Neural cell (in vitro differentiated cells): ENCODE measurements around the gene CBX8. TPM values are rescaled to one million over a fixed set of nuclear protein-coding genes. Genes with fewer than 3 reads are reported as not detected.

Experiments used
- H2AFZ ChIP-seq: fragments of 200-600, 300-800 bp; sonication (generic), shearing (Covaris generic); 2 replicates; pipeline ENCODE4 v1.6.0; 2014; ENCODE audit warnings: low read depth, mild to moderate bottlenecking, antibody characterized with exemption, low read length, moderate library complexity
- H3F3A ChIP-seq: fragments of 200-600 bp; shearing (Covaris generic); 2 replicates; pipeline ENCODE4 v1.6.1; 2016; ENCODE audit warnings: mild to moderate bottlenecking, moderate library complexity, mixed read lengths, antibody characterized with exemption, low read length; ENCODE audit not compliant: insufficient read depth, poor library complexity, severe bottlenecking
- H3K27ac ChIP-seq: fragments of 200-600, 300-800 bp; sonication (generic), shearing (Covaris generic); 2 replicates; pipeline ENCODE4 v1.5.1; 2014; ENCODE audit warnings: mild to moderate bottlenecking, low read length, moderate library complexity
- H3K27me3 ChIP-seq: fragments of 300-800, 200-600 bp; sonication (generic), shearing (Covaris generic); 2 replicates; pipeline ENCODE4 v1.6.0; 2014; ENCODE audit warnings: mild to moderate bottlenecking, low read depth, low read length, moderate library complexity; ENCODE audit not compliant: insufficient read depth
- H3K36me3 ChIP-seq: fragments of 300-800, 200-600 bp; sonication (generic), shearing (Covaris generic); 2 replicates; pipeline ENCODE4 v1.5.1; 2014; ENCODE audit warnings: mild to moderate bottlenecking, antibody characterized with exemption, low read length, moderate library complexity; ENCODE audit not compliant: insufficient read depth
- H3K4me2 ChIP-seq: fragments of 300-800, 200-600 bp; sonication (generic), shearing (Covaris generic); 2 replicates; pipeline ENCODE4 v1.6.0; 2014; ENCODE audit warnings: mild to moderate bottlenecking, low read length
- H3K4me3 ChIP-seq: fragments of 300-800, 200-600 bp; sonication (generic), shearing (Covaris generic); 2 replicates; pipeline ENCODE4 v1.5.1; 2014; ENCODE audit warnings: mild to moderate bottlenecking, low read length, moderate library complexity
- H3K79me2 ChIP-seq: fragments of 200-600 bp; shearing (Covaris generic); replicated peaks from 2 replicates; pipeline ENCODE4 v1.6.0; 2014; ENCODE audit warnings: mild to moderate bottlenecking, low read length, moderate library complexity; ENCODE audit not compliant: insufficient read depth
- H3K9ac ChIP-seq: fragments of 300-800, 200-600 bp; sonication (generic), shearing (Covaris generic); 2 replicates; pipeline ENCODE4 v1.6.1; 2016; ENCODE audit warnings: mild to moderate bottlenecking, low read length, mixed read lengths
- H3K9me2 ChIP-seq: fragments of 200-600 bp; shearing (Covaris generic); 2 replicates; pipeline ENCODE4 v1.6.1; 2016; ENCODE audit warnings: mild to moderate bottlenecking, low read length, mixed read lengths; ENCODE audit not compliant: insufficient read depth
- H3K9me3 ChIP-seq: fragments of 200-600, 300-800 bp; sonication (generic), shearing (Covaris generic); 2 replicates; pipeline ENCODE4 v1.6.1; 2016; ENCODE audit warnings: mild to moderate bottlenecking, mixed run types, low read length, moderate library complexity, mixed read lengths
- H4K20me1 ChIP-seq: fragments of 200-600 bp; shearing (Covaris generic); 2 replicates; pipeline ENCODE4 v1.6.1; 2016; ENCODE audit warnings: mild to moderate bottlenecking, mixed run types; ENCODE audit not compliant: insufficient read depth
- EP300 ChIP-seq: fragments of 450-650 bp; conservative IDR thresholded peaks from 2 replicates; pipeline ENCODE4 v1.6.1; 2014; ENCODE audit warnings: antibody characterized with exemption, mild to moderate bottlenecking, moderate library complexity; ENCODE audit not compliant: poor library complexity, severe bottlenecking
- EZH2 ChIP-seq: fragments of 200-600, 300-800 bp; shearing (Covaris generic), sonication (generic); IDR thresholded peaks from 2 replicates; pipeline ENCODE4 v1.6.1; 2014; ENCODE audit warnings: antibody characterized with exemption, low read length, borderline replicate concordance, mild to moderate bottlenecking; ENCODE audit not compliant: insufficient read depth, poor library complexity, severe bottlenecking
- MXI1 ChIP-seq: fragments of 450-650 bp; conservative IDR thresholded peaks from 2 replicates; pipeline ENCODE4 v1.6.1; 2014; ENCODE audit warnings: antibody characterized with exemption, mild to moderate bottlenecking; ENCODE audit not compliant: poor library complexity, severe bottlenecking
- POLR2AphosphoS5 ChIP-seq: IDR thresholded peaks from 2 replicates; pipeline ENCODE4 v1.6.1; 2012
- RAD21 ChIP-seq: fragments of 450-650 bp; conservative IDR thresholded peaks from 2 replicates; pipeline ENCODE4 v1.6.1; 2014; ENCODE audit warnings: antibody characterized with exemption, mild to moderate bottlenecking, moderate library complexity
- REST ChIP-seq: IDR thresholded peaks from 2 replicates; pipeline ENCODE4 v1.6.1; 2012; ENCODE audit warnings: borderline replicate concordance
- SMC3 ChIP-seq: fragments of 450-650 bp; conservative IDR thresholded peaks from 2 replicates; pipeline ENCODE4 v1.6.1; 2014; ENCODE audit warnings: antibody characterized with exemption, mild to moderate bottlenecking, moderate library complexity; ENCODE audit not compliant: poor library complexity
- TAF1 ChIP-seq: IDR thresholded peaks from 2 replicates; pipeline ENCODE4 v1.6.1; 2012; ENCODE audit warnings: low read depth
- polyA plus RNA-seq: library from polyadenylated mRNA; depleted of rRNA; stranded (reverse); fragments of >200 nt; gene quantifications from 2 replicates; pipeline ENCODE4 v1.2.3, GENCODE V29; 2014
- TF ChIP-seq, protein P1 (sequence below): fragments of 450-650 bp; IDR thresholded peaks from 2 replicates; pipeline ENCODE4 v1.5.1; 2014; ENCODE audit warnings: antibody characterized with exemption, mild to moderate bottlenecking, moderate library complexity; ENCODE audit not compliant: poor library complexity, severe bottlenecking

Gene CBX8
- polyA plus RNA-seq, 1 donor from 2014 or later, result 15.4 TPM

DNA sequence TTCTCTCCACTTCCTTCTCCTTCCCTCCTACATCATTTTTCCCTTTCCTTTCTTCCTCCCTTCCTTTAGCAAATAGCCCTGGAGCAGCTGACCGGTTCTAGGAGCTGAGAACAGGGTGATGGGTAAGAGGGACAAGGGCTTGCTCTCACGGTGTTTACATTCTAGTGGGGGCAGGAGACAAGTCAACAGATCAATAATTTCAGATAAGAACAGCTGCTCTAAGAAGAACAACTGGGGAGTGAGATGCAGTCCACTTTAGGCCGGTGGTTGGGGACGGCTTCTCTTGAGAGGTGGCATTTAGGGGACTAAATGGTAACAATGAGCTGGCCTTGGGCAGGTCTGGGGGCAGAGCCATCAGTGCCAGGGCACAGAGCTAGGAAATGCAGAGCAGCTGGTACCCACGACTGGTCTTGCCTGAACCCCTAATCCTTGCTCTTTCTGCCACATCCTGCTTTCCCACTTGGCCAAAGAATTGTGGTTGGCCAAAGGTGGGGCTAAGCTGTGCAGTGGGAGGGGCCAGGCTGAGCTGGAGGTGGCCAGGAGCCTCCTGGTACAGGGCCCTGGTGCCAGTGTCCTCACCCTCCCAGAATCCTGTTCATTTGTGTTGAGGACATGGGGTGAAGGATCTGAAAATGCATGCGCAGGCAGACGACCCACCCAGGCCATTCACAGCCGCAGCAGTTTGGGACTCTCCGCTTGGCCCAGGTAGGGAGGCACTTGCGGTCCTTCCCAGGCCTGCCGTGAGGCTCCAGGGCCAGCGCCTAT lies 24.6 kb upstream of the CBX8 start:
- H3K79me2 ChIP-seq, result no peaks in the 10 kb centered on the region
- H2AFZ ChIP-seq, result no peak overlapping the region
- H3K9ac ChIP-seq, result no peak overlapping the region
- TF ChIP-seq SMC3, result no peak
- no peak for TF ChIP-seq MXI1
- TF ChIP-seq, protein P1, sequence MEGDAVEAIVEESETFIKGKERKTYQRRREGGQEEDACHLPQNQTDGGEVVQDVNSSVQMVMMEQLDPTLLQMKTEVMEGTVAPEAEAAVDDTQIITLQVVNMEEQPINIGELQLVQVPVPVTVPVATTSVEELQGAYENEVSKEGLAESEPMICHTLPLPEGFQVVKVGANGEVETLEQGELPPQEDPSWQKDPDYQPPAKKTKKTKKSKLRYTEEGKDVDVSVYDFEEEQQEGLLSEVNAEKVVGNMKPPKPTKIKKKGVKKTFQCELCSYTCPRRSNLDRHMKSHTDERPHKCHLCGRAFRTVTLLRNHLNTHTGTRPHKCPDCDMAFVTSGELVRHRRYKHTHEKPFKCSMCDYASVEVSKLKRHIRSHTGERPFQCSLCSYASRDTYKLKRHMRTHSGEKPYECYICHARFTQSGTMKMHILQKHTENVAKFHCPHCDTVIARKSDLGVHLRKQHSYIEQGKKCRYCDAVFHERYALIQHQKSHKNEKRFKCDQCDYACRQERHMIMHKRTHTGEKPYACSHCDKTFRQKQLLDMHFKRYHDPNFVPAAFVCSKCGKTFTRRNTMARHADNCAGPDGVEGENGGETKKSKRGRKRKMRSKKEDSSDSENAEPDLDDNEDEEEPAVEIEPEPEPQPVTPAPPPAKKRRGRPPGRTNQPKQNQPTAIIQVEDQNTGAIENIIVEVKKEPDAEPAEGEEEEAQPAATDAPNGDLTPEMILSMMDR, result no peak
- TF ChIP-seq POLR2AphosphoS5, result no peak
- TF ChIP-seq TAF1, result no peak
- TF ChIP-seq EP300, result no peak
- TF ChIP-seq RAD21, result no peak
- no peak for TF ChIP-seq EZH2
- no peak for TF ChIP-seq REST
- no peaks in the 10 kb centered on the region for H3K9me2 ChIP-seq
- H3K4me2 ChIP-seq, result no peak overlapping the region
- no peak overlapping the region for H3K27ac ChIP-seq
- no peaks in the 10 kb centered on the region for H3K36me3 ChIP-seq
- H3K27me3 ChIP-seq, result peaks cover 13% of the 10 kb centered on the region
- H4K20me1 ChIP-seq, result no peaks in the 10 kb centered on the region
- no peaks in the 10 kb centered on the region for H3F3A ChIP-seq
- H3K4me3 ChIP-seq, result no peak overlapping the region
- H3K9me3 ChIP-seq, result no peaks in the 10 kb centered on the region

- H3K9ac ChIP-seq, result no peak overlapping the region
- no peaks in the 10 kb centered on the region for H4K20me1 ChIP-seq
- no peaks in the 10 kb centered on the region for H3K36me3 ChIP-seq
- H3K4me2 ChIP-seq, result no peak overlapping the region
- H3K4me3 ChIP-seq, result no peak overlapping the region
- H3F3A ChIP-seq, result no peaks in the 10 kb centered on the region
- no peaks in the 10 kb centered on the region for H3K9me2 ChIP-seq
- peaks cover 19% of the 10 kb centered on the region for H3K27me3 ChIP-seq
- no peak overlapping the region for H2AFZ ChIP-seq
- H3K79me2 ChIP-seq, result no peaks in the 10 kb centered on the region
- no peak for TF ChIP-seq POLR2AphosphoS5
- no peak for TF ChIP-seq MXI1
- TF ChIP-seq EZH2, result no peak
- TF ChIP-seq TAF1, result no peak
- TF ChIP-seq, protein P1, result no peak
- no peak for TF ChIP-seq REST
- no peak for TF ChIP-seq RAD21
- TF ChIP-seq EP300, result no peak
- no peak for TF ChIP-seq SMC3
- H3K27ac ChIP-seq, result no peak overlapping the region
- no peaks in the 10 kb centered on the region for H3K9me3 ChIP-seq
Measured at GRCh38 chr17:79820959-79821330, 24.1 kb upstream of the CBX8 start.
